NOMO-1 treated with dmso at 0.1 percent for 144 hours (cell line): ENCODE data around the gene GATA3.
"Not testable (repeated sequence)": the region's sequence is repeated elsewhere in the genome, so short reads cannot be mapped to it uniquely, and the experiment has no call there.

ENCODE experiments used
- DNase-seq: peaks from one replicate; lab custom pipeline; 2025; ENCODE audit not compliant: unreplicated experiment; lab: John Stamatoyannopoulos, UW

GATA3 gene

DNA sequence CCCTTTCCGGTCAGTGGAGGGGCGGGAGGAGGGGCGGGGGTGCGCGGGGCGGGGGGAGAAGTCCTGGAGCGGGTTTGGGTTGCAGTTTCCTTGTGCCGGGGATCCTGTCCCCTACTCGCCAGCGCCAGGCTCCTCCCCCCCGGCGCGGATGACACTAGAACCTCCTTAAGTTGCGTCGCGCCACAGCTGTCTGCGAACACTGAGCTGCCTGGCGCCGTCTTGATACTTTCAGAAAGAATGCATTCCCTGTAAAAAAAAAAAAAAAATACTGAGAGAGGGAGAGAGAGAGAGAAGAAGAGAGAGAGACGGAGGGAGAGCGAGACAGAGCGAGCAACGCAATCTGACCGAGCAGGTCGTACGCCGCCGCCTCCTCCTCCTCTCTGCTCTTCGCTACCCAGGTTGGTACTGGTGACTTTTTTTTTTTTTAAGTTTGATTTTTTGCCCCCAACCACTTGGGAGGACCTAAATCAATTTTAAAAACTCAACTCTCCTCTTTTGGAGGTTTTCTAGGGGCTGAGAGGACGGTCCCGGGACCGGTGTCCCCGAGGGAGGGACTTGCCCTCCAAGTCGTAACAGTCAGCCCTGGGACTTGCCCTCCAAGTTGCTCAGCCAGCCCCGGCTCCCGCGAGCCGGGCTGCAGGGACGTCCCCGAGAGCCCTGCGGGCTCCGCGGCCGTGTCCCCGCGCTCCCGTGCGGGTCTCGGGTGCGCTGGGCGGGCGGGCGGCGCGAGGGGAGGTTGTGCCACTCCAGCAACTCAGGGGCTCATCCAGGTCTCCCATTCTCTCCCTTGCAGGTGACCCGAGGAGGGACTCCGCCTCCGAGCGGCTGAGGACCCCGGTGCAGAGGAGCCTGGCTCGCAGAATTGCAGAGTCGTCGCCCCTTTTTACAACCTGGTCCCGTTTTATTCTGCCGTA lies at the start of gene GATA3:
Gene GATA3, plus strand, starts transcription at position 195 of the 914 bp plus-strand sequence. CDS start 968 bp downstream, outside the sequence.
- DNase-seq = no peak

- DNase-seq = peak; percentile 24
Measured at GRCh38 chr10:8006274-8006999, 48.1 kb upstream of the GATA3 start.

DNA sequence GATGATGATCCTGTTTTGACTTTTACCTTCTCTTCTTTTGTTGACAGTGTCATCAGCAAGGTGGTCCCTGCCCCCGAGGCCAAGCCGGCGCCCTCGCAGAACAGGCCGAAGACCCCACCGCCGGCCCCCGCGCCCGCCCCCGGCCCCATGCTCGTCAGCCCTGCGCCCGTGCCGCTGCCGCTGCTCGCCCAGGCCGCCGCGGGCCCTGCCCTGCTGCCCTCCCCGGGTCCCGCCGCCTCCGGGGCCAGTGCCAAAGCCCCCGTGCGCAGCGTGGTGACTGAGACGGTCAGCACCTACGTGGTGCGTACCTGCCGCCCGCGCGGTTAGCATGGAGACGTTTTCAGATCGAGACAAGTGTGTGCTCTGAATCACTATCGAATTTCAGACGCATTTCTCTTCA lies 45.5 kb upstream of the GATA3 start:
- DNase-seq = no peak

DNA sequence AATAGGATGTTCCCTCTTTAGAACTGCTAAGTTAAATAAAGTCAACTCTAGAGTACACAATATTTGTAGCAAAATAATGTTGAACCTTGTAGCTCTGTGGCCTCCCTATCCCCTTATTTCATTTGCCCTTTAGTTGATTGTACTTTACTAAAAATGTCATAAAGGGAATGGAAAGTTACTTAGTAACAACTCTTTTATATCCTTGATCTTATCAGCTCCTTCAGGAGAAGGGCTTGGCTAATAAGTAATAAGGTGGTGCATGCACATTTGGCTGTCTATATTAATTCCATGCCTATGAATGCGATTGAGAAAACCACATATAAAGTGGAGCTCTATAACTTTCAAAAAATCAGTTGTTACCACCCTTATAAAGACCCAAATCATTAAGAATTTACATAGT lies 41.5 kb upstream of the GATA3 start:
- no peak for DNase-seq

- DNase-seq = no peak
Measured at GRCh38 chr10:8013619-8014018, 40.9 kb upstream of the GATA3 start.

- DNase-seq = no peak
Measured at GRCh38 chr10:8014649-8015048, 39.8 kb upstream of the GATA3 start.

GRCh38 chr10:8017277-8017676 lies 37.2 kb upstream of the GATA3 start:
- no peak for DNase-seq

DNA sequence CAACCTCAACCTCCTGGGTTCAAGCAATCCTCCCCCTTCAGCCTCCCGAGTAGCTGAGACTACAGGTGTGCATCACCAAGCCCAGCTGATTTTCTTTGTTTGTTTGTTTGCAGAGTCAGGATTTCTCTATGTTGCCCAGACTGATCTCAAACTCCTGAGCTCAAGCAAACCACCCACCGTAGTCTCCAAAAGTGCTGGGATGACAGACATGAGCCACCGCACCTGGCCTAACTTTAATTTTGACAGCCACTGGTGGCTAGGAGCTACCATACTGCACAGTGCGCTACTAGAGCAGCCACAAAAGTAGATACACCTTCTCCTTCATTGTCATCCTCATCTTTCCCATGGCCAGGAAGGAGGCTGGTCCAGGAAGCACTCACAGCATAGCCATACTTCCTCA lies 31.2 kb upstream of the GATA3 start:
- no peak for DNase-seq

DNA sequence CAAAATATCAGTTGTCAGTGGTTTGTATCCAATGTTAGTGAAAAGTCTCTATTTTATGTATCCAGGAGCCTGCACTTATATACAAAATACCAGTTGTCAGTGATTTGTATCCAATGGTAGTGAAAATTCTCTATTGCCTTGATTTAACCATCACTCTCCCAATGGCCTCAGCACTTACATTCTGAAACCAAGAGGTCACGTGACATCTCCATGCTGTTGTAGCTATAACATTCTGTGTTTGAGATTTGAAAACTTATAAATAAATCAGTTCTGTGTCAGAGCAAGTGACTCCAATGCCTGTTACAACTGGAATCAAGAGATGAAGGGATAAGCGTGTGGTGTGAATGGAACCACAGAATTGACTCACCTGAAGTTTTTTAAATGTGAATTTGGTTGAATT lies 30.6 kb upstream of the GATA3 start:
- DNase-seq = no peak

- DNase-seq = no peak
Measured at GRCh38 chr10:8026349-8027259, 27.9 kb upstream of the GATA3 start.

DNA sequence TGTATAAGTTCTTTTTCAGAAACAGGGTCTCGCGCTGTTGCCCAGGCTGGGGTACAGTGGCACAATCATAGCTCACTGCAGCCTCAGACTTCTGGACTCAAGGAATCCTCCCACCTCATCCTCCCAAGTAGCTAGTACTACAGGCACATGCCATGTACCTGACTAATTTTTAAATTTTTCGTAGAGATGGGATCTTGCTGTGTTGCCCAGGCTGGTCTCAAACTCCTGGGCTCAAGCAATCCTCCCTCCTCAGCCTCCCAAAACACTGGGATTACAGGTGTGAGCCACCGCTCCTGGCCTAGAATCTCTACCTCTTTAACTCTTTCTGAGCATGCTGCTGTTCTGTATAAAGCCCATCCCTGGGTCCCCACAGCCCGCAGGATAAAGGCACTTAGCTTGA lies 23.3 kb upstream of the GATA3 start:
- not testable (repeated sequence) for DNase-seq

DNA sequence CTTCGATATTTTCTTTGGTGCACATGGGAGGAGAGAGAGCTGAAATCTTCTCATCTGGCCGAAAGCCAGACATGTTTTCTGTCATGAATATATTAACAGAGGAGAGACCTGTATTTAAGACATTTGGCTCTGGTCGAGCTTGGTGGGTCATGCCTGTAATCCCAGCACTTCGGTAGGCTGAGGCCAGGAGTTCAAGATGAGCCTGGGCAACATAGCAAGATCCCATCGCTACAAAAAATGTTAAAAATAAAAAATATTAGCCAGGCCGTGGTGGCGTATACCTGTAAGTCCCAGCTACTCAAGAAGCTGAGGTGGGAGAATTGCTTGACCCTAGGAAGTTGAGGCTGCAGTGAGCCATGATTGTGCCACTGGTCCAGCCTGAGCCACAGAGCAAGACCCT lies 21.9 kb upstream of the GATA3 start:
- no peak for DNase-seq

- DNase-seq = no peak
Measured at GRCh38 chr10:8033812-8034465, 20.5 kb upstream of the GATA3 start.

DNA sequence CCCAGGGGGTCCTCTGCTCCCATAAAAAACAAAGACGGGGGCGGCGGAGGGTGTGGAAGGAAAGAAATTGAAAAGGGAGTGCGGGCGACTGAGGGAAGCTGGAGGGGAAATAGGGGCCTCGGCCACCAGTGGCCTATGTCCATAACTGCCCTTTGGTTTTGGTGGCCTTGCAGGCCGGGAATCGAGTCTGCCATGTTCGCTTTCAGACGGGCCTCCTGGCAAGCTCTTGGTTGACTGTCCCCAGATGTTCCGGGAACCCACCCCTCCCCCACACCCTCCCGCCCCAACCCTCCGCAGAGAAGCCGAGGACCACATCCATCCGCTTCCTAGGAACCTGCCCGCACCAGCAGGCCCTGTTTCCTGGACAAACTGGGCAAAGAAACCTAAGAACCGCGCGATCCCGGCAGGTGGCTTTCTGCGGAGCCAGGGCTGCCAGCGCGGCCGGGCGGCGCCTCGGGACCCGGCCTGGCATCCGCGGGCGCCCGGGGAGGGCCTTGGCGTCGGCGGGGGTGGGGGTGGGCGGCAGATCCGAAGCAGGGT lies 20.0 kb upstream of the GATA3 start:
- DNase-seq = no peak

DNA sequence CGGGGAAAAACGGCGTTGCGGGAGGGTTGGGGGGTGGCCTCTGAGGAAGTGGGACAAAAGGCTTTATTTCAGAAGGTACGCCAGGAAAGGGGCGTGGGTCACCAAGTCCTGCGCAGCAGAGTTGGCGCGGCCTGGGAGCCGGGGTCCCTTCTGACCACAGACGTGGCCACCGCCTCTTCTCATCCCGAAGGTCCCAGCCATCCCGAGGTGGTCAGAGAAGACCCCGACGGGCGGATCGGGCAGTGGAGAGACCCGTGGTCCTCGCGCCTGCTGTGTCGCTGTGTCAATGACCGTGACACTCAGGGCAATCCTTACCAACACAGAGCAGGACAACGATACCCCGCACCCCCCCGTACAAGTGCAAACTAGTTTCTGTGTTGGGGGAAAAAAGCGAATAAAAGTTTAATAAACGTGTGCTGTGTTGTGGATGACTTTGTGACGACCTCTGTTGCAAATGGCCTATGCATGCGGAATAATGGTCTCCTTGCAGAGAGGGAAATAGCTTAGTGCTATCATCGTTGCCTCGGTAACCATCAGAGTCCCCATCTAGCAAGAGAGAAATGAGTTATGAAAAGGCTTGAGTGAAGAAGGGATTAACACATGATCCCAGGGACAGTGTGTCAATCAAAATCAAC lies 19.4 kb upstream of the GATA3 start:
- no peak for DNase-seq

GRCh38 chr10:8035641-8036470 lies 18.6 kb upstream of the GATA3 start:
- DNase-seq = no peak

GRCh38 chr10:8036506-8037198 lies 17.8 kb upstream of the GATA3 start:
- DNase-seq = no peak

DNA sequence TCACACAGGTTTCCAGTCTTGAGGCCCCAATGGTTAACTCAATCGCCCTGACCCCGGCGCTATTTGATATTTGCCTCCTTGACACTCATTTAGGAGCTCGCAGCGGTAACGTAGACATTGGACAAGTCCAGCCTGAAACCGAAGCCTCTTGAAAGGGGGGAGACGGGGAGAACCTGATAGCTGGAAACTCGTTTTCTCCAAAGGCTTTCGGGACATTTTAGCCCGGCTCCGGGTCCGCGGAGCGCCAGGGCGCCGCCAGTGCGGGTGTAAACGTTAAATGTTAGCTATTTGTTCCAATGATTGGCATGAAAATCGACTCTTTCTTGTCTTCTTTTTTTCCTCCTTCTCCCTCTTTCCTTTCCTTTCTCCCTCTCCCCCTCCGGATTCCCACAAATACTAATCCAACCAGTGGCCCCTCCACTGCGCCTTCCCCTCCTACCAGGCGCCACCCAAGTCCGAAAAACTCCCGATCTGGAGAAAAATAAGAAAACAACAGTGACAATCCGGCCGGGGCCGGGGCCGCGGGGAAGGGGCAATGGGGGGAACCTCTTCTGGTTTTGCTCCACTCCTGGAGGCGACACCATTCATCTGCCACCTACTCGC lies 17.2 kb upstream of the GATA3 start:
- no peak for DNase-seq
